ENCODE results near the gene IPCEF1. TPM values are rescaled to one million over a fixed set of nuclear protein-coding genes. Genes with fewer than 3 reads are reported as not detected.

IPCEF1 gene
- total RNA-seq, 2 donors from 2014 or later, result 0.90 to 1.2 TPM

- no peaks in the 10 kb centered on the region for H3K4me1 ChIP-seq
- no peak overlapping the region for H3K27ac ChIP-seq
- H3K4me3 ChIP-seq, result no peak overlapping the region
- H3K9ac ChIP-seq (ENCODE audit: low read depth in 2 of 2, low read length in 2 of 2), result no peak overlapping the region
- H3K36me3 ChIP-seq, result no peaks in the 10 kb centered on the region
- no peaks in the 10 kb centered on the region for H3K27me3 ChIP-seq
- intact Hi-C loops (cut with DNase I), result no loop called here
- no peak for DNase-seq
- TF ChIP-seq CTCF (IDR thresholded peaks at IDR 0.05), result no peak
- H3K9me3 ChIP-seq, result no peaks in the 10 kb centered on the region
Observed at GRCh38 chr6:154301839-154302752, 54.5 kb downstream of the IPCEF1 start.

GRCh38 chr6:154301086-154301625, 55.4 kb downstream of the IPCEF1 start:
- no peaks in the 10 kb centered on the region for H3K4me1 ChIP-seq
- no peaks in the 10 kb centered on the region for H3K27me3 ChIP-seq
- intact Hi-C loops (cut with DNase I), result no loop called here
- DNase-seq, result no peak
- H3K9me3 ChIP-seq, result no peaks in the 10 kb centered on the region
- no peak overlapping the region for H3K27ac ChIP-seq
- TF ChIP-seq CTCF (IDR thresholded peaks at IDR 0.05), result no peak
- no peaks in the 10 kb centered on the region for H3K36me3 ChIP-seq
- no peak overlapping the region for H3K4me3 ChIP-seq
- no peak overlapping the region for H3K9ac ChIP-seq (ENCODE audit: low read depth in 2 of 2, low read length in 2 of 2)

- DNase-seq, result no peak
- peak overlapping the region in 1 of 2 donors; percentile 34 for H3K9ac ChIP-seq (ENCODE audit: low read depth in 2 of 2, low read length in 2 of 2)
- no peaks in the 10 kb centered on the region for H3K4me1 ChIP-seq
- peak overlapping the region; percentile 55 for H3K27ac ChIP-seq
- no peaks in the 10 kb centered on the region for H3K36me3 ChIP-seq
- H3K9me3 ChIP-seq, result no peaks in the 10 kb centered on the region
- intact Hi-C loops (cut with DNase I), result no loop called here
- no peak overlapping the region for H3K4me3 ChIP-seq
- TF ChIP-seq CTCF (IDR thresholded peaks at IDR 0.05), result no peak
- H3K27me3 ChIP-seq, result no peaks in the 10 kb centered on the region
Observed at GRCh38 chr6:154298297-154298696, 58.3 kb downstream of the IPCEF1 start.

GRCh38 chr6:154297721-154298120, 58.9 kb downstream of the IPCEF1 start:
- Histone ChIP-seq H3K4me1 (no peaks in the 10 kb centered on the region), H3K27me3 (no peaks in the 10 kb centered on the region), H3K27ac (no peak overlapping the region), H3K4me3 (no peak overlapping the region), H3K9me3 (no peaks in the 10 kb centered on the region), H3K9ac (ENCODE audit: low read depth in 2 of 2, low read length in 2 of 2) (no peak overlapping the region), H3K36me3 (no peaks in the 10 kb centered on the region)
- TF ChIP-seq CTCF (IDR thresholded peaks at IDR 0.05), result no peak
- intact Hi-C loops (cut with DNase I), result no loop called here
- no peak for DNase-seq

GRCh38 chr6:154297210-154297609, 59.4 kb downstream of the IPCEF1 start:
- Histone ChIP-seq H3K9ac (ENCODE audit: low read depth in 2 of 2, low read length in 2 of 2) (no peak overlapping the region), H3K9me3 (no peaks in the 10 kb centered on the region), H3K27ac (no peak overlapping the region), H3K36me3 (no peaks in the 10 kb centered on the region), H3K4me1 (no peaks in the 10 kb centered on the region), H3K4me3 (no peak overlapping the region), H3K27me3 (no peaks in the 10 kb centered on the region)
- intact Hi-C loops (cut with DNase I), result no loop called here
- TF ChIP-seq CTCF (IDR thresholded peaks at IDR 0.05), result no peak
- DNase-seq, result no peak

All from colonic mucosa (tissue), 4 donors.